Cardiac fibroblast (primary cell): Measurements from ENCODE around the gene MKRN1.
"Not testable (repeated sequence)": the region's sequence is repeated elsewhere in the genome, so short reads cannot be mapped to it uniquely, and the experiment has no call there.

Source experiments
- DNase-seq, 2 donors: peaks; one replicate each; pipeline versions ENCODE4 v3.0.0 to v3.0.0-alpha.2; 2010; ENCODE audit warnings: low read depth in 2 of 2
- H3K4me3 ChIP-seq, 2 donors: replicated peaks in 1 of 2; 1 replicate in 1 of 2; 2 replicates in 1 of 2; pipeline ENCODE4 v1.5.1; 2011; ENCODE audit warnings: low read depth in 2 of 2, low read length in 2 of 2, mild to moderate bottlenecking in 2 of 2, moderate library complexity in 1 of 2
- CTCF ChIP-seq: IDR thresholded peaks from one replicate; pipeline ENCODE4 v1.5.1; 2011; ENCODE audit warnings: low read depth, mild to moderate bottlenecking, low read length, inconsistent platforms

The MKRN1 gene

DNA sequence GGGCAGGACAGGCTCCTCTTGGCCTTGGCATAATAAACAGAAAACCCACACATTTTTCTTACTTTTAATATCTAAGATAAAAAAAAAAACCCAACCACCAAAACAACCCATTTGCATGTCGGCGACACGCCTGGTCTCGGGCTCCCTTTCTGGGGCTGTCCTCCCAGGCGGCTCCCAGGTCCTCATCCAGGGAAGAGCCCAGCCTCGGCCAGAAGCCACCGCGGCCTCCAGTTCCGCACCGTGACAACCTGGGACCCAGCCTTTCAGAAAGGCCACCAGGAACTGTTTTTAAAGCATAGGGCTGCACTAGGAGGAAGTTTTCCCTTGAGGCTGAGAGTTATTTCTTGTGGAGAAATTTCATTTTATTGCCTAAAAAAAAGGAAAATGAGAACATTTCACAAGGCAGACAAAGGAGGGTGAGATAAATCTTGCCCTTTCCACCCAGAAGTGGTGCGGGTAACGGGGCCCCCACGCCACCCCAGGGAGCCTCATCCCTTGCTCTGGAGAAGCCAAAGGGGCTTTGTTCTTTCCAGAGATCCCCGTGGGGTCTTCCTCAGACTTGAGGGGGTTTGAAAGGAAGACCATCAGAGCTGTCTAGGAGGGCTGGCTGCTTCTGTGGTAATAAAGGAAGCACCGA, 39.2 kb upstream of the MKRN1 start:
- H3K4me3 ChIP-seq, result no peak overlapping the region
- DNase-seq, result no peak
- no peak for TF ChIP-seq CTCF

DNA sequence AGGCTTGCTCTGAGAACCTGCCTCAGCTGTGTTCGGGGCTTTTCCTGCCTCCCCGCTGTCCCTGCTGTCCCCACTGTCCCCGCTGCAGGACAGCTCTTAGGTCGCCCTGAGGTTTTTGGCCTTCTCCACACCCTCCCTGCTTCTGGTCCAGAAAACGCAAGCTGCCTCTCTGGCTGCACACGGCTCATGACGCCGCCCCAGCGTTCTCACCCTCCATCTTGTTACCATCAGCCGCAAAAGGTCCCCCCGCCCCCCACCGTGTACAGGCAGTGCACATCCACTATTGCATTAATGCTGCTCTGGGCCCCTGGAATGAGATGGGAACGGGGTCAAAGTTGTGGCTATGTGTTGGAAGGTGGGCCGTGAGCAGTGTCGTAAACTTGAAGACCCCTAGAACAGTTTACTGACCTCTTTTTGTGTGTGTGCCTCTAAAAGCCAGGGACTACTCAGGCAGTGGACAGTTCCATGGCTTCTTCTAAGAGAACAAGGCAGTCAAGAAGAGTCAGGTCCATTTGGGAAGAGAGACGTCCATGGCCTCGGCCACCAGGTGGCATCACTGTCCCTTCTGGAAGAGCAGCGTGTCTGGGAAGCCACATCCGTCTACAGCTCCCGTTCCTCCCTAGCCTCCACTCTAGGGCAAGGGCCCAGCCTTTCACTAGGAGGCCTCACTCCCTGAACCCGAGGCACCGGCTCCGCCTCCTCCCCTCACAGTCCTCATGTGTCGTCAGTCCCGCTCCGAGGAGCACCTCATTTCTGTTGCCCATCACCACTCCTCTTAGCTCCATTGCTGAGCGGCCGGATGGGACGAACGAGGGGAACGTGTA, 38.5 kb upstream of the MKRN1 start:
- peak; percentile 92 for TF ChIP-seq CTCF
- no peak overlapping the region for H3K4me3 ChIP-seq
- DNase-seq, result peak; percentile 93 to 95

DNA sequence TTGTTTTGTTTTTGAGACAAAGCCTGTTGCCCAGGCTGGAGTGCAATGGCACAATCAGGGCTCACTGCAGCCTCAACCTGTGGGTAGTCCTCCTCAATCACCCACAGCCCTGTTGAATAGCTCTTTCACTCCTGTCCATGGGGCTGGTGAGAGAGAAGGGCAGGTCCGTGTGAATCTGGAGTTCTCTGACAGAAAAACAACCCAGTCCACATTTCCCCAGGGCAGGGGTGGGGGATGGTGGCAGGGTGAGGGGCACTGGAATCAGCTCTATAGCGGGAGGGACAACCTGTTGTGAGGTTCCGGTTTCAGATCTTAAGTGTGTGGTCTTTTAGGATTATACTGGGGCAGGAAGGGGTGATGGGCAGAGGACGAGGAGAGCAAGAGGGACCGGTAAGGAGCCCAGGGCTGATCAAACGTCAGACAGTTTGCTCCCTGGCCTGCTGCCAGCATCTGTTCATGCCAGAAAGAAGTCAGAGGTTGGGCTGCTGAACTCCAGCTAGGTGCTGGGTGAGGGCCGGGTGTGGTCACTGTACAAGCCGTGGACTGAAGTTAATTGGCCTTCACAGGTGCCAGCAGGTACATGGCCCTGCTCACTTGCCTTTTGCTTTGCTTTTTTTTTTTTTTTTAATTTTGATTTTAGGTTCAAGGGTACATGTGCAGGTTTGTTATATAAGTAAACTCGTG, 33.2 kb upstream of the MKRN1 start:
- no peak for TF ChIP-seq CTCF
- peak; percentile 16 to 20 for DNase-seq
- no peak overlapping the region for H3K4me3 ChIP-seq

- no peak for DNase-seq
- no peak for TF ChIP-seq CTCF
- H3K4me3 ChIP-seq, result no peak overlapping the region
Observed at GRCh38 chr7:140509789-140510188, 30.5 kb upstream of the MKRN1 start.

GRCh38 chr7:140507556-140507955, 28.3 kb upstream of the MKRN1 start:
- DNase-seq, H3K4me3 ChIP-seq: not testable (repeated sequence)

- peak; percentile 23 to 64 for DNase-seq
- no peak for TF ChIP-seq CTCF
- H3K4me3 ChIP-seq, result no peak overlapping the region
Observed at GRCh38 chr7:140506788-140507464, 27.6 kb upstream of the MKRN1 start.

GRCh38 chr7:140501966-140502365, 22.7 kb upstream of the MKRN1 start:
- no peak overlapping the region for H3K4me3 ChIP-seq
- TF ChIP-seq CTCF, result no peak
- no peak for DNase-seq

DNA sequence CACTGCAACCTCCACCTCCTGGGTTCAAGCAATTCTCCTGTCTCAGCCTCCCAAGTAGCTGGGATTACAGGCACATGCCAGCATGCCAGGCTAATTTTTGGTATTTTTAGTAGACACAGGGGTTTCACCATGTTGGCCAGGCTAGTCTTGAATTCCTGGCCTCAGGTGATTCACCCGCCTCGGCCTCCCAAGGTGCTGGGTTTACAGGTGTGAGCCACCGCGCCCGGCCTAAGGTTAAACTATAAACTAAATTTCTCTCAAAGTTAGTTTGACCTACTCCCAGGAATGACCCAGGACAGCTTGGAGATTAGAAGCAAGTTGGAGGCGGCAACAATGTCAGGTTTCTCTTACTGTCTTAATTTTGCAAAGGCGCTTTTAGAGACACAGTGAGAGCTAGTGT, 18.5 kb upstream of the MKRN1 start:
- not testable (repeated sequence) for DNase-seq, H3K4me3 ChIP-seq
